GM23338 (cell line): ENCODE results near the gene EPHA5. TPM values are rescaled to one million over a fixed set of nuclear protein-coding genes. Genes with fewer than 3 reads are reported as not detected.

Experiments
- ATAC-seq: fragments of 200-7000 bp; cut with Tn5 transposase; 3 replicates; pipeline ENCODE4 v1.9.1; 2020
- DNase-seq: peaks from one replicate; pipeline ENCODE4 v3.0.0-alpha.2; 2015; ENCODE audit warnings: low spot score
- H2AFZ ChIP-seq: fragments of 200-600 bp; sonication (generic); 2 replicates; pipeline ENCODE4 v1.8.0; 2016; ENCODE audit warnings: antibody characterized with exemption, mild to moderate bottlenecking, moderate library complexity
- H3F3A ChIP-seq: fragments of 200-600 bp; sonication (generic); replicated peaks from 2 replicates; pipeline ENCODE4 v1.8.0; 2017; ENCODE audit warnings: antibody characterized with exemption, mixed run types, low read depth
- H3K27ac ChIP-seq: fragments of 200-600 bp; sonication (generic); 2 replicates; pipeline ENCODE4 v1.6.1; 2016; ENCODE audit warnings: low read depth
- H3K27me3 ChIP-seq: fragments of 200-600 bp; sonication (generic); 2 replicates; pipeline ENCODE4 v1.8.0; 2016; ENCODE audit warnings: mild to moderate bottlenecking, mixed run types, moderate library complexity; ENCODE audit not compliant: insufficient read depth
- H3K36me3 ChIP-seq: fragments of 200-600 bp; sonication (generic); 2 replicates; pipeline ENCODE4 v1.8.0; 2016; ENCODE audit warnings: mild to moderate bottlenecking; ENCODE audit not compliant: insufficient read depth
- H3K4me1 ChIP-seq: fragments of 200-600 bp; sonication (generic); 2 replicates; pipeline ENCODE4 v1.8.0; 2016; ENCODE audit warnings: mild to moderate bottlenecking, moderate library complexity; ENCODE audit not compliant: insufficient read depth
- H3K4me2 ChIP-seq: fragments of 200-600 bp; sonication (generic); 2 replicates; pipeline ENCODE4 v1.7.1; 2017; ENCODE audit warnings: mixed run types
- H3K4me3 ChIP-seq: fragments of 200-600 bp; sonication (generic); 2 replicates; pipeline ENCODE4 v1.6.1; 2016; ENCODE audit warnings: mixed run types
- H3K79me2 ChIP-seq: fragments of 200-600 bp; sonication (generic); replicated peaks from 2 replicates; pipeline ENCODE4 v1.8.0; 2017; ENCODE audit warnings: mild to moderate bottlenecking; ENCODE audit not compliant: insufficient read depth
- H3K9me2 ChIP-seq: fragments of 200-600 bp; sonication (generic); 2 replicates; pipeline ENCODE4 v1.8.0; 2017; ENCODE audit not compliant: insufficient read depth
- H4K20me1 ChIP-seq: fragments of 200-600 bp; sonication (generic); replicated peaks from 2 replicates; pipeline ENCODE4 v1.8.0; 2017; ENCODE audit warnings: mild to moderate bottlenecking; ENCODE audit not compliant: insufficient read depth
- H3K27ac Mint-ChIP-seq: 2 replicates; pipeline ENCODE4 v1.8.0; 2020; ENCODE audit warnings: inconsistent platforms, mild to moderate bottlenecking, moderate library complexity, mixed read lengths
- H3K27me3 Mint-ChIP-seq: 3 replicates; pipeline ENCODE4 v1.8.0; 2022; ENCODE audit warnings: low read depth, mild to moderate bottlenecking, moderate library complexity, mixed read lengths, inconsistent platforms; ENCODE audit not compliant: insufficient read depth, poor library complexity
- H3K36me3 Mint-ChIP-seq: 3 replicates; pipeline ENCODE4 v1.8.0; 2021; ENCODE audit warnings: low read depth, mild to moderate bottlenecking, inconsistent platforms, moderate library complexity, mixed read lengths
- H3K4me1 Mint-ChIP-seq: 3 replicates; pipeline ENCODE4 v1.8.0; 2020; ENCODE audit warnings: mild to moderate bottlenecking, inconsistent platforms, mixed read lengths
- H3K4me3 Mint-ChIP-seq: 3 replicates; pipeline ENCODE4 v1.8.0; 2021; ENCODE audit warnings: moderate library complexity, mild to moderate bottlenecking, inconsistent platforms, mixed read lengths
- H3K9me3 Mint-ChIP-seq: 3 replicates; pipeline ENCODE4 v1.8.0; 2020; ENCODE audit warnings: moderate library complexity, mild to moderate bottlenecking, inconsistent platforms, mixed read lengths
- CREB1 ChIP-seq: fragments of 250-450 bp; sonication (Bioruptor Pico); IDR thresholded peaks from 2 replicates; pipeline ENCODE4 v1.5.0; 2020; ENCODE audit warnings: low read depth, mild to moderate bottlenecking, moderate library complexity
- EZH2 ChIP-seq: fragments of 200-600 bp; sonication (generic); IDR thresholded peaks from one replicate; pipeline ENCODE4 v1.8.0; 2017; ENCODE audit warnings: antibody characterized with exemption, mild to moderate bottlenecking, low read depth; ENCODE audit not compliant: unreplicated experiment
- NANOG ChIP-seq: IDR thresholded peaks from 2 replicates; pipeline ENCODE4 v1.6.1; 2016; ENCODE audit warnings: antibody characterized with exemption, borderline replicate concordance
- ZNF114 ChIP-seq: fragments of 250-450 bp; sonication (Bioruptor Pico); IDR thresholded peaks from 2 replicates; pipeline ENCODE4 v1.5.0; 2020; ENCODE audit warnings: mild to moderate bottlenecking, moderate library complexity
- polyA plus RNA-seq: library from polyadenylated mRNA; unstranded; fragments of >200 nt; fragmentation: Nextera tagmentation; extraction: Ambion mirVana; gene quantifications from 2 replicates; pipeline ENCODE4 v1.2.1, GENCODE V29; 2016
- total RNA-seq: library from RNA; depleted of rRNA; stranded (reverse); fragments of >200 nt; shearing (Covaris generic); gene quantifications from 2 replicates; pipeline ENCODE4 v1.2.3, GENCODE V29; 2014
- TF ChIP-seq, protein P1 (sequence below): fragments of 250-450 bp; sonication (Bioruptor Pico); IDR thresholded peaks from 2 replicates; pipeline ENCODE4 v1.5.0; 2020; ENCODE audit warnings: mild to moderate bottlenecking, moderate library complexity
- TF ChIP-seq, protein P2 (sequence below): IDR thresholded peaks from one replicate; pipeline ENCODE4 v1.6.1; 2018; ENCODE audit warnings: antibody characterized with exemption; ENCODE audit not compliant: unreplicated experiment

The EPHA5 gene
- total and polyA plus RNA-seq, 2 experiments from 2014 or later: 0.05 to 0.24 TPM

DNA sequence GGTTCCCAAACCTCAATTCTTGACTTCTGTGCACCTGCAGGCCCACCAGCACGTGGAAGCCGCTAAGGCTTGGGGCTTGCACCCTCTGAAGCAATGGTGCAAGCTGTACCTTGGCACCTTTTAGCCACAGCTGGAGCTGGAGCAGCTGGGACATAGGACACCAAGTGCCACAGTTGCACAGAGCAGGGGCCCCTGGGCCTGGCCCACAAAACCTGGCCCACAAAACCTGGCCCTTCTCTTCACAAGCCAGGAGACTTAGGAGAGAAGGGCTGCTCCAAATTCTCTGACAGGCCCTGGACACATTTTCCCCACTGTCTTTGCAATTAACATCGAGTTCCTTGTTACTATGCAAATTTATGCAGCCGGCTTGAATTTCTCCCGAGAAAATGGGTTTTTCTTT, 197.8 kb downstream of the EPHA5 start (continued):
- TF ChIP-seq, protein P1, sequence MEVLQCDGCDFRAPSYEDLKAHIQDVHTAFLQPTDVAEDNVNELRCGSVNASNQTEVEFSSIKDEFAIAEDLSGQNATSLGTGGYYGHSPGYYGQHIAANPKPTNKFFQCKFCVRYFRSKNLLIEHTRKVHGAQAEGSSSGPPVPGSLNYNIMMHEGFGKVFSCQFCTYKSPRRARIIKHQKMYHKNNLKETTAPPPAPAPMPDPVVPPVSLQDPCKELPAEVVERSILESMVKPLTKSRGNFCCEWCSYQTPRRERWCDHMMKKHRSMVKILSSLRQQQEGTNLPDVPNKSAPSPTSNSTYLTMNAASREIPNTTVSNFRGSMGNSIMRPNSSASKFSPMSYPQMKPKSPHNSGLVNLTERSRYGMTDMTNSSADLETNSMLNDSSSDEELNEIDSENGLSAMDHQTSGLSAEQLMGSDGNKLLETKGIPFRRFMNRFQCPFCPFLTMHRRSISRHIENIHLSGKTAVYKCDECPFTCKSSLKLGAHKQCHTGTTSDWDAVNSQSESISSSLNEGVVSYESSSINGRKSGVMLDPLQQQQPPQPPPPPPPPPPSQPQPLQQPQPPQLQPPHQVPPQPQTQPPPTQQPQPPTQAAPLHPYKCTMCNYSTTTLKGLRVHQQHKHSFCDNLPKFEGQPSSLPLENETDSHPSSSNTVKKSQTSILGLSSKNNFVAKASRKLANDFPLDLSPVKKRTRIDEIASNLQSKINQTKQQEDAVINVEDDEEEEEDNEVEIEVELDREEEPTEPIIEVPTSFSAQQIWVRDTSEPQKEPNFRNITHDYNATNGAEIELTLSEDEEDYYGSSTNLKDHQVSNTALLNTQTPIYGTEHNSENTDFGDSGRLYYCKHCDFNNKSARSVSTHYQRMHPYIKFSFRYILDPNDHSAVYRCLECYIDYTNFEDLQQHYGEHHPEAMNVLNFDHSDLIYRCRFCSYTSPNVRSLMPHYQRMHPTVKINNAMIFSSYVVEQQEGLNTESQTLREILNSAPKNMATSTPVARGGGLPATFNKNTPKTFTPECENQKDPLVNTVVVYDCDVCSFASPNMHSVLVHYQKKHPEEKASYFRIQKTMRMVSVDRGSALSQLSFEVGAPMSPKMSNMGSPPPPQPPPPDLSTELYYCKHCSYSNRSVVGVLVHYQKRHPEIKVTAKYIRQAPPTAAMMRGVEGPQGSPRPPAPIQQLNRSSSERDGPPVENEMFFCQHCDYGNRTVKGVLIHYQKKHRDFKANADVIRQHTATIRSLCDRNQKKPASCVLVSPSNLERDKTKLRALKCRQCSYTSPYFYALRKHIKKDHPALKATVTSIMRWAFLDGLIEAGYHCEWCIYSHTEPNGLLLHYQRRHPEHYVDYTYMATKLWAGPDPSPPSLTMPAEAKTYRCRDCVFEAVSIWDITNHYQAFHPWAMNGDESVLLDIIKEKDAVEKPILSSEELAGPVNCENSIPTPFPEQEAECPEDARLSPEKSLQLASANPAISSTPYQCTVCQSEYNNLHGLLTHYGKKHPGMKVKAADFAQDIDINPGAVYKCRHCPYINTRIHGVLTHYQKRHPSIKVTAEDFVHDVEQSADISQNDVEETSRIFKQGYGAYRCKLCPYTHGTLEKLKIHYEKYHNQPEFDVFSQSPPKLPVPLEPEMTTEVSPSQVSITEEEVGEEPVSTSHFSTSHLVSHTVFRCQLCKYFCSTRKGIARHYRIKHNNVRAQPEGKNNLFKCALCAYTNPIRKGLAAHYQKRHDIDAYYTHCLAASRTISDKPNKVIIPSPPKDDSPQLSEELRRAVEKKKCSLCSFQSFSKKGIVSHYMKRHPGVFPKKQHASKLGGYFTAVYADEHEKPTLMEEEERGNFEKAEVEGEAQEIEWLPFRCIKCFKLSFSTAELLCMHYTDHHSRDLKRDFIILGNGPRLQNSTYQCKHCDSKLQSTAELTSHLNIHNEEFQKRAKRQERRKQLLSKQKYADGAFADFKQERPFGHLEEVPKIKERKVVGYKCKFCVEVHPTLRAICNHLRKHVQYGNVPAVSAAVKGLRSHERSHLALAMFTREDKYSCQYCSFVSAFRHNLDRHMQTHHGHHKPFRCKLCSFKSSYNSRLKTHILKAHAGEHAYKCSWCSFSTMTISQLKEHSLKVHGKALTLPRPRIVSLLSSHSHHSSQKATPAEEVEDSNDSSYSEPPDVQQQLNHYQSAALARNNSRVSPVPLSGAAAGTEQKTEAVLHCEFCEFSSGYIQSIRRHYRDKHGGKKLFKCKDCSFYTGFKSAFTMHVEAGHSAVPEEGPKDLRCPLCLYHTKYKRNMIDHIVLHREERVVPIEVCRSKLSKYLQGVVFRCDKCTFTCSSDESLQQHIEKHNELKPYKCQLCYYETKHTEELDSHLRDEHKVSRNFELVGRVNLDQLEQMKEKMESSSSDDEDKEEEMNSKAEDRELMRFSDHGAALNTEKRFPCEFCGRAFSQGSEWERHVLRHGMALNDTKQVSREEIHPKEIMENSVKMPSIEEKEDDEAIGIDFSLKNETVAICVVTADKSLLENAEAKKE (CRISPR knock-in tag): no peak
- TF ChIP-seq ZNF114: no peak
- TF ChIP-seq NANOG: no peak
- no peak for TF ChIP-seq CREB1 (CRISPR knock-in tag)

DNA sequence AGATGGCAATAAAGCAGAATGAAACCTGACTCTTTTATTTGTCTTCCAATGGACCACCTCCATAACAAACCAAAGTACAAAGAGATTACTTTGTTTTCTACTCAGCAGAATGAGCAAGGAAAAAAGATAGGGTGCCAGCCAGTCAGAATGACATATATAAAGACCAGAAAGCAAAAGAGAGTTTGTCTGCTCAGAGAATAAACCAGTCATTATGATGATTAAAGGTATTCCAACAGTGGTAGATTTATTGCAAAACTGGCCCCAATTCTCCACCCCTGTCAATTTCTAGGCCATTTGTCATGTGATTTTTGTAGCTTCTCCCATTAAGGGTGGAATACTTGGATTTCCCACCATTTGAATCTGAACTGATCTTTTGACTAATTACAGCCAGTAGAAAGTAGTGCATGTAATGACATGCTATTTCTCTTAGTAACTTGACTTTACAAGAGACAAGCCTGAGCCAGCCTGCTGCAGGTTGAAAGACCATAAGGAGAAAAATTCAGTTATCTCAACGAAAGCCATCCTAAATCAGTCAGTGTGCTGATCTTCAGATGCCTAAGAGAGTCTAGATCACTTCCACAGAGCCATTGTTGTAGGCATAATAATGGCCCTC, 203.1 kb downstream of the EPHA5 start:
- no peaks in the 10 kb centered on the region for H3K36me3 ChIP-seq
- H3K9me2 ChIP-seq: peaks cover 11% of the 10 kb centered on the region
- no peak overlapping the region for H3K27ac Mint-ChIP-seq
- H3K36me3 Mint-ChIP-seq: no peaks in the 10 kb centered on the region
- H3F3A ChIP-seq: no peaks in the 10 kb centered on the region
- DNase-seq (no peak), ATAC-seq (no peak)
- no peaks in the 10 kb centered on the region for H3K4me1 ChIP-seq
- H3K79me2 ChIP-seq: no peaks in the 10 kb centered on the region
- H4K20me1 ChIP-seq: no peaks in the 10 kb centered on the region
- no peaks in the 10 kb centered on the region for H3K27me3 Mint-ChIP-seq
- H3K4me2 ChIP-seq: no peak overlapping the region
- no peak overlapping the region for H3K4me3 Mint-ChIP-seq
- no peak overlapping the region for H2AFZ ChIP-seq
- H3K4me1 Mint-ChIP-seq: no peaks in the 10 kb centered on the region
- no peaks in the 10 kb centered on the region for H3K27me3 ChIP-seq
- H3K9me3 Mint-ChIP-seq: no peaks in the 10 kb centered on the region
- no peak overlapping the region for H3K4me3 ChIP-seq
- H3K27ac ChIP-seq: no peak overlapping the region
- no peak for TF ChIP-seq EZH2
- TF ChIP-seq, protein P1 (CRISPR knock-in tag): no peak
- TF ChIP-seq, protein P2, sequence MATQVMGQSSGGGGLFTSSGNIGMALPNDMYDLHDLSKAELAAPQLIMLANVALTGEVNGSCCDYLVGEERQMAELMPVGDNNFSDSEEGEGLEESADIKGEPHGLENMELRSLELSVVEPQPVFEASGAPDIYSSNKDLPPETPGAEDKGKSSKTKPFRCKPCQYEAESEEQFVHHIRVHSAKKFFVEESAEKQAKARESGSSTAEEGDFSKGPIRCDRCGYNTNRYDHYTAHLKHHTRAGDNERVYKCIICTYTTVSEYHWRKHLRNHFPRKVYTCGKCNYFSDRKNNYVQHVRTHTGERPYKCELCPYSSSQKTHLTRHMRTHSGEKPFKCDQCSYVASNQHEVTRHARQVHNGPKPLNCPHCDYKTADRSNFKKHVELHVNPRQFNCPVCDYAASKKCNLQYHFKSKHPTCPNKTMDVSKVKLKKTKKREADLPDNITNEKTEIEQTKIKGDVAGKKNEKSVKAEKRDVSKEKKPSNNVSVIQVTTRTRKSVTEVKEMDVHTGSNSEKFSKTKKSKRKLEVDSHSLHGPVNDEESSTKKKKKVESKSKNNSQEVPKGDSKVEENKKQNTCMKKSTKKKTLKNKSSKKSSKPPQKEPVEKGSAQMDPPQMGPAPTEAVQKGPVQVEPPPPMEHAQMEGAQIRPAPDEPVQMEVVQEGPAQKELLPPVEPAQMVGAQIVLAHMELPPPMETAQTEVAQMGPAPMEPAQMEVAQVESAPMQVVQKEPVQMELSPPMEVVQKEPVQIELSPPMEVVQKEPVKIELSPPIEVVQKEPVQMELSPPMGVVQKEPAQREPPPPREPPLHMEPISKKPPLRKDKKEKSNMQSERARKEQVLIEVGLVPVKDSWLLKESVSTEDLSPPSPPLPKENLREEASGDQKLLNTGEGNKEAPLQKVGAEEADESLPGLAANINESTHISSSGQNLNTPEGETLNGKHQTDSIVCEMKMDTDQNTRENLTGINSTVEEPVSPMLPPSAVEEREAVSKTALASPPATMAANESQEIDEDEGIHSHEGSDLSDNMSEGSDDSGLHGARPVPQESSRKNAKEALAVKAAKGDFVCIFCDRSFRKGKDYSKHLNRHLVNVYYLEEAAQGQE: no peak
